H9 (cell line): ENCODE data around the gene USP14. TPM values are rescaled to one million over a fixed set of nuclear protein-coding genes. Genes with fewer than 3 reads are reported as not detected.

Experiments
- DNase-seq: peaks from one replicate; pipeline ENCODE4 v3.0.0-alpha.2; 2017
- H2AFZ ChIP-seq: one replicate; pipeline ENCODE4 v1.6.1; 2013; ENCODE audit warnings: mild to moderate bottlenecking, low read length, control low read depth, moderate library complexity
- H2AK5ac ChIP-seq: 2 replicates; pipeline ENCODE4 v1.6.1; 2013; ENCODE audit warnings: low read length, control low read depth, mixed read lengths; ENCODE audit not compliant: insufficient read length
- H2BK120ac ChIP-seq: one replicate; pipeline ENCODE4 v1.6.1; 2013; ENCODE audit warnings: low read depth, mild to moderate bottlenecking, low read length, control low read depth, inconsistent platforms; ENCODE audit not compliant: poor library complexity, severe bottlenecking
- H2BK12ac ChIP-seq: 2 replicates; pipeline ENCODE4 v1.6.1; 2013; ENCODE audit warnings: low read length, control low read depth, mixed read lengths, low read depth; ENCODE audit not compliant: insufficient read length
- H2BK15ac ChIP-seq: 2 replicates; pipeline ENCODE4 v1.6.1; 2013; ENCODE audit warnings: low read depth, low read length, control low read depth
- H2BK20ac ChIP-seq: one replicate; pipeline ENCODE4 v1.6.1; 2013; ENCODE audit warnings: low read depth, mild to moderate bottlenecking, low read length, control low read depth, inconsistent platforms; ENCODE audit not compliant: poor library complexity, severe bottlenecking
- H2BK5ac ChIP-seq: 2 replicates; pipeline ENCODE4 v1.6.1; 2013; ENCODE audit warnings: low read length, control low read depth, mixed read lengths; ENCODE audit not compliant: insufficient read length
- H3K14ac ChIP-seq: 2 replicates; pipeline ENCODE4 v1.6.1; 2013; ENCODE audit warnings: low read length, control low read depth; ENCODE audit not compliant: insufficient read depth
- H3K18ac ChIP-seq: 2 replicates; pipeline ENCODE4 v1.6.1; 2013; ENCODE audit warnings: low read depth, mild to moderate bottlenecking, mixed read lengths, low read length, control low read depth; ENCODE audit not compliant: insufficient read length
- H3K23ac ChIP-seq: 2 replicates; pipeline ENCODE4 v1.6.1; 2013; ENCODE audit warnings: low read length, control low read depth, mixed read lengths, low read depth; ENCODE audit not compliant: insufficient read length
- H3K23me2 ChIP-seq: 2 replicates; pipeline ENCODE4 v1.6.1; 2013; ENCODE audit warnings: low read depth, mild to moderate bottlenecking, mixed read lengths, low read length, control low read depth; ENCODE audit not compliant: insufficient read length, poor library complexity, severe bottlenecking
- H3K27ac ChIP-seq: 2 replicates; pipeline ENCODE4 v1.5.1; 2013; ENCODE audit warnings: low read length, control low read depth, mixed read lengths, low read depth; ENCODE audit not compliant: insufficient read length
- H3K27me3 ChIP-seq: 2 replicates; pipeline ENCODE4 v1.6.1; 2013; ENCODE audit warnings: low read length, control low read depth, inconsistent platforms; ENCODE audit not compliant: insufficient read depth
- H3K4ac ChIP-seq: 2 replicates; pipeline ENCODE4 v1.6.1; 2013; ENCODE audit warnings: low read depth, mild to moderate bottlenecking, control low read depth, inconsistent platforms, low read length, moderate library complexity
- H3K4me1 ChIP-seq: 2 replicates; pipeline ENCODE4 v1.6.1; 2013; ENCODE audit warnings: low read length, control low read depth, inconsistent platforms; ENCODE audit not compliant: insufficient read depth
- H3K4me2 ChIP-seq: 2 replicates; pipeline ENCODE4 v1.6.1; 2013; ENCODE audit warnings: low read length, control low read depth, mixed read lengths; ENCODE audit not compliant: insufficient read length, insufficient read depth
- H3K56ac ChIP-seq: 2 replicates; pipeline ENCODE4 v1.6.1; 2013; ENCODE audit warnings: low read depth, mild to moderate bottlenecking, mixed read lengths, low read length, control low read depth; ENCODE audit not compliant: insufficient read length
- H3K79me1 ChIP-seq: 2 replicates; pipeline ENCODE4 v1.6.1; 2013; ENCODE audit warnings: low read depth, mild to moderate bottlenecking, moderate library complexity, low read length, control low read depth, inconsistent platforms; ENCODE audit not compliant: insufficient read depth, poor library complexity, severe bottlenecking
- H3K79me2 ChIP-seq: 2 replicates; pipeline ENCODE4 v1.6.1; 2013; ENCODE audit warnings: low read length, control low read depth, inconsistent platforms; ENCODE audit not compliant: insufficient read depth
- H3K9ac ChIP-seq: 2 replicates; pipeline ENCODE4 v1.6.1; 2013; ENCODE audit warnings: low read length, control low read depth, mixed read lengths; ENCODE audit not compliant: insufficient read length; ENCODE audit errors: extremely low read depth
- H3K9me3 ChIP-seq: one replicate; pipeline ENCODE4 v1.6.1; 2013; ENCODE audit warnings: low read depth, low read length, inconsistent platforms; ENCODE audit not compliant: control insufficient read depth
- H3T11ph ChIP-seq: one replicate; pipeline ENCODE4 v1.6.1; 2013; ENCODE audit warnings: mild to moderate bottlenecking, low read length, control low read depth, inconsistent platforms
- H4K20me1 ChIP-seq: one replicate; pipeline ENCODE4 v1.6.1; 2013; ENCODE audit not compliant: control insufficient read depth, insufficient read length, insufficient read depth
- H4K5ac ChIP-seq: 2 replicates; pipeline ENCODE4 v1.6.1; 2013; ENCODE audit warnings: low read depth, mild to moderate bottlenecking, mixed read lengths, low read length, control low read depth; ENCODE audit not compliant: insufficient read length
- H4K8ac ChIP-seq: replicated peaks from 2 replicates; pipeline ENCODE4 v1.6.1; 2013; ENCODE audit warnings: low read length, control low read depth, mixed read lengths, low read depth; ENCODE audit not compliant: insufficient read length
- H4K91ac ChIP-seq: 2 replicates; pipeline ENCODE4 v1.6.1; 2013; ENCODE audit warnings: low read depth, mild to moderate bottlenecking, moderate library complexity, mixed read lengths, low read length, control low read depth; ENCODE audit not compliant: insufficient read length
- H3K27ac Mint-ChIP-seq, 3 experiments: 2 replicates in 2 of 3; 3 replicates in 1 of 3; pipeline ENCODE4 v1.8.0; 2020 to 2021; ENCODE audit warnings: mixed read lengths in 3 of 3, mild to moderate bottlenecking in 1 of 3, moderate library complexity in 1 of 3
- H3K27me3 Mint-ChIP-seq: 2 replicates; pipeline ENCODE4 v1.8.0; 2021; ENCODE audit warnings: low read depth, mild to moderate bottlenecking, moderate library complexity, mixed read lengths
- H3K36me3 Mint-ChIP-seq, 3 experiments: 2 replicates in 2 of 3; 3 replicates in 1 of 3; pipeline ENCODE4 v1.8.0; 2020 to 2021; ENCODE audit warnings: low read depth in 3 of 3, mixed read lengths in 3 of 3; ENCODE audit not compliant: insufficient read depth in 1 of 3
- H3K4me1 Mint-ChIP-seq, 2 experiments: 2 replicates each; pipeline ENCODE4 v1.8.0; 2020; ENCODE audit warnings: mixed read lengths in 2 of 2
- H3K4me3 Mint-ChIP-seq, 2 experiments: 2 replicates in 1 of 2; 3 replicates in 1 of 2; pipeline ENCODE4 v1.8.0; 2020 to 2021; ENCODE audit warnings: mild to moderate bottlenecking in 2 of 2, mixed read lengths in 2 of 2, moderate library complexity in 1 of 2
- H3K9me3 Mint-ChIP-seq, 2 experiments: 2 replicates in 1 of 2; 3 replicates in 1 of 2; pipeline ENCODE4 v1.8.0; 2020; ENCODE audit warnings: mild to moderate bottlenecking in 2 of 2, mixed read lengths in 2 of 2, moderate library complexity in 1 of 2
- total RNA-seq: library from RNA; stranded (reverse); gene quantifications from 2 replicates; pipeline ENCODE4 v1.2.1, GENCODE V29; 2021
- TF ChIP-seq, protein P1 (sequence below): fragments of 200-600 bp; sonication (generic); conservative IDR thresholded peaks from 3 replicates; pipeline ENCODE4 v1.8.0; 2021; ENCODE audit warnings: antibody characterized with exemption, mild to moderate bottlenecking

The USP14 gene
- total RNA-seq, 1 experiment from 2014 or later: 92.1 TPM

DNA sequence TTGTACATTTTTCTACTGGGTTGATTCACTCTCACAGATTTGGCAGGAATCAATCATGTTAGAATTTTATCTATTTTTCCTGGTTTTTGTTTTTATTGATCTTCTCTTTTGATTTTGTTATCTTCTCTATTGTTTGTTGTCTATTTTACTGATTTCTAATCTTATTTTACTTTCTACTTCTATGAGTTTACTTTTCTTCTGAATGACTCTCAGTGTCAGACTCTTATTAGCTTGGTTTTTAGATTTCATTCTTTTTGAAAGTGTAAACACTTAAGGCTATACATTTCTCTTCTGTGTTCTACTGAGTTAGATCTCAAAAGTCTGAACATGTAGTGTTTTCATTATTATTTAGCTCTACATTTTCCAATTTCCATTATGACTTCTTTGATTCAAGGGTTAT is 62.4 kb downstream of the USP14 start:
- no peak for DNase-seq
- H3K4ac ChIP-seq: no peak overlapping the region
- H3K56ac ChIP-seq: no peak overlapping the region
- no peak overlapping the region for H2AK5ac ChIP-seq
- no peak overlapping the region for H4K8ac ChIP-seq
- no peak overlapping the region for H3K9ac ChIP-seq
- no peaks in the 10 kb centered on the region for H3K79me1 ChIP-seq
- H3K18ac ChIP-seq: no peak overlapping the region
- no peak overlapping the region for H3T11ph ChIP-seq
- H2BK20ac ChIP-seq: no peak overlapping the region
- H2BK15ac ChIP-seq: no peak overlapping the region
- H2BK120ac ChIP-seq: no peak overlapping the region
- H3K9me3 Mint-ChIP-seq: peaks cover 0 to 5% of the 10 kb centered on the region in 2 experiments; a peak in 1 of 5 replicates
- H3K4me3 Mint-ChIP-seq: no peak overlapping the region
- H3K23me2 ChIP-seq: no peaks in the 10 kb centered on the region
- no peaks in the 10 kb centered on the region for H3K79me2 ChIP-seq
- no peak overlapping the region for H4K91ac ChIP-seq
- no peaks in the 10 kb centered on the region for H3K4me1 Mint-ChIP-seq
- peaks cover 24% of the 10 kb centered on the region for H3K9me3 ChIP-seq
- no peaks in the 10 kb centered on the region for H3K27me3 ChIP-seq
- no peaks in the 10 kb centered on the region for H3K27me3 Mint-ChIP-seq
- no peaks in the 10 kb centered on the region for H3K4me1 ChIP-seq
- no peak overlapping the region for H2BK12ac ChIP-seq
- no peak overlapping the region for H3K4me2 ChIP-seq
- no peak overlapping the region for H3K23ac ChIP-seq
- no peak overlapping the region for H3K14ac ChIP-seq
- no peak overlapping the region for H4K5ac ChIP-seq
- no peak overlapping the region for H2AFZ ChIP-seq
- no peak overlapping the region for H3K27ac ChIP-seq
- no peak overlapping the region for H3K27ac Mint-ChIP-seq
- TF ChIP-seq, protein P1, sequence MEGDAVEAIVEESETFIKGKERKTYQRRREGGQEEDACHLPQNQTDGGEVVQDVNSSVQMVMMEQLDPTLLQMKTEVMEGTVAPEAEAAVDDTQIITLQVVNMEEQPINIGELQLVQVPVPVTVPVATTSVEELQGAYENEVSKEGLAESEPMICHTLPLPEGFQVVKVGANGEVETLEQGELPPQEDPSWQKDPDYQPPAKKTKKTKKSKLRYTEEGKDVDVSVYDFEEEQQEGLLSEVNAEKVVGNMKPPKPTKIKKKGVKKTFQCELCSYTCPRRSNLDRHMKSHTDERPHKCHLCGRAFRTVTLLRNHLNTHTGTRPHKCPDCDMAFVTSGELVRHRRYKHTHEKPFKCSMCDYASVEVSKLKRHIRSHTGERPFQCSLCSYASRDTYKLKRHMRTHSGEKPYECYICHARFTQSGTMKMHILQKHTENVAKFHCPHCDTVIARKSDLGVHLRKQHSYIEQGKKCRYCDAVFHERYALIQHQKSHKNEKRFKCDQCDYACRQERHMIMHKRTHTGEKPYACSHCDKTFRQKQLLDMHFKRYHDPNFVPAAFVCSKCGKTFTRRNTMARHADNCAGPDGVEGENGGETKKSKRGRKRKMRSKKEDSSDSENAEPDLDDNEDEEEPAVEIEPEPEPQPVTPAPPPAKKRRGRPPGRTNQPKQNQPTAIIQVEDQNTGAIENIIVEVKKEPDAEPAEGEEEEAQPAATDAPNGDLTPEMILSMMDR: no peak
- H3K36me3 Mint-ChIP-seq: peaks cover 56 to 85% (median 85%) of the 10 kb centered on the region in 3 experiments
- H2BK5ac ChIP-seq: no peak overlapping the region
- no peaks in the 10 kb centered on the region for H4K20me1 ChIP-seq
